H1 (cell line): ENCODE results near the gene ZNF281.

Experiments
- HDAC2 ChIP-seq, 2 experiments: fragments of 300-600 bp in 1 of 2; sonication (generic) in 1 of 2; IDR thresholded peaks; 2 replicates each; pipeline ENCODE4 v1.6.1; 2011 to 2012; ENCODE audit warnings: low read depth in 2 of 2, low read length in 2 of 2, mild to moderate bottlenecking in 2 of 2, moderate library complexity in 2 of 2, borderline replicate concordance in 1 of 2, inconsistent platforms in 1 of 2
- KDM1A ChIP-seq: fragments of 200-600, 300-600 bp; sonication (generic); IDR thresholded peaks from 2 replicates; pipeline ENCODE4 v1.7.1; 2016; ENCODE audit warnings: mild to moderate bottlenecking, low read length, borderline replicate concordance
- POLR2A ChIP-seq, 2 experiments: IDR thresholded peaks; 1 replicate in 1 of 2; 2 replicates in 1 of 2; pipeline ENCODE4 v1.6.1; 2011; ENCODE audit warnings: low read depth in 2 of 2, low read length in 2 of 2, mild to moderate bottlenecking in 2 of 2; ENCODE audit errors: control extremely low read depth in 1 of 2
- TCF12 ChIP-seq: IDR thresholded peaks from 2 replicates; pipeline ENCODE4 v1.6.1; 2011; ENCODE audit warnings: low read depth, mild to moderate bottlenecking, low read length
- TF ChIP-seq, protein P1 (sequence below), 3 experiments: IDR thresholded peaks; 1 replicate in 2 of 3; 2 replicates in 1 of 3; pipeline versions ENCODE4 v1.5.1 to v1.6.1; 2011; ENCODE audit warnings: low read length in 3 of 3, mild to moderate bottlenecking in 3 of 3, inconsistent platforms in 2 of 3, low read depth in 1 of 3, moderate library complexity in 1 of 3; ENCODE audit not compliant: insufficient read depth in 1 of 3; ENCODE audit errors: control extremely low read depth in 1 of 3

DNA sequence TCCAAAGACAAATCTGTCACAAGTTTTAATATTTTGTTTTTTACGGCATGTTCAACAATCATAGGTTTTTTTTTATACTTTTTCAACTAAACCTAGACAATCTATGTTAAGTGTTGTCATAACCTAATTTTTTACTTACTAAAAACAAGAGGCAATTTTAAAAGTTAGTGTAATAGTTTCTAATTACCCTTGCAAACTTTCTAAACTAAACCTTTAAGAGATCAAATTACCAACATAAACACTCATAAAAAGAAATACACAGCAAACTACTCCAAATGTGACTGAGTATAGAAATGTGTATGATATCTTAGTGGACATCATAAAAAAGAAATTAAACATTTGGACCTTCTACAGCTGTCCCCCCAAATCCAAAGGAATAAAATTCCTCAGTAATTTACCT, 10.0 kb downstream of the ZNF281 start:
- TF ChIP-seq TCF12 (no peak), HDAC2 (IDR thresholded peaks at IDR 0.05; ENCODE audit: borderline replicate concordance in 1 of 2, low read depth in 2 of 2, low read length in 2 of 2) (no peak), KDM1A (no peak), POLR2A (IDR thresholded peaks at IDR 0.05; ENCODE audit: control extremely low read depth in 1 of 2, low read depth in 2 of 2, low read length in 2 of 2) (no peak)
- TF ChIP-seq, protein P1, sequence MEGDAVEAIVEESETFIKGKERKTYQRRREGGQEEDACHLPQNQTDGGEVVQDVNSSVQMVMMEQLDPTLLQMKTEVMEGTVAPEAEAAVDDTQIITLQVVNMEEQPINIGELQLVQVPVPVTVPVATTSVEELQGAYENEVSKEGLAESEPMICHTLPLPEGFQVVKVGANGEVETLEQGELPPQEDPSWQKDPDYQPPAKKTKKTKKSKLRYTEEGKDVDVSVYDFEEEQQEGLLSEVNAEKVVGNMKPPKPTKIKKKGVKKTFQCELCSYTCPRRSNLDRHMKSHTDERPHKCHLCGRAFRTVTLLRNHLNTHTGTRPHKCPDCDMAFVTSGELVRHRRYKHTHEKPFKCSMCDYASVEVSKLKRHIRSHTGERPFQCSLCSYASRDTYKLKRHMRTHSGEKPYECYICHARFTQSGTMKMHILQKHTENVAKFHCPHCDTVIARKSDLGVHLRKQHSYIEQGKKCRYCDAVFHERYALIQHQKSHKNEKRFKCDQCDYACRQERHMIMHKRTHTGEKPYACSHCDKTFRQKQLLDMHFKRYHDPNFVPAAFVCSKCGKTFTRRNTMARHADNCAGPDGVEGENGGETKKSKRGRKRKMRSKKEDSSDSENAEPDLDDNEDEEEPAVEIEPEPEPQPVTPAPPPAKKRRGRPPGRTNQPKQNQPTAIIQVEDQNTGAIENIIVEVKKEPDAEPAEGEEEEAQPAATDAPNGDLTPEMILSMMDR (IDR thresholded peaks at IDR 0.05; ENCODE audit: control extremely low read depth in 1 of 3, insufficient read depth in 1 of 3, low read depth in 1 of 3, low read length in 3 of 3) = no peak
